Spleen (tissue), 11 donors: ENCODE data around the gene FXYD3. TPM values are rescaled to one million over a fixed set of nuclear protein-coding genes. Genes with fewer than 3 reads are reported as not detected.

Experiments
- DNase-seq: peaks from one replicate; pipeline ENCODE4 v3.0.0-alpha.2; 2020
- H3K27ac ChIP-seq, 8 donors: fragments of 200-600 bp; sonication (generic) in 7 of 8; 1 replicate in 4 of 8; 2 replicates in 4 of 8; pipeline versions ENCODE4 v1.5.0 to v1.8.0; 2016 to 2021; ENCODE audit warnings: inconsistent platforms in 4 of 8, mild to moderate bottlenecking in 4 of 8, moderate library complexity in 1 of 8
- H3K27me3 ChIP-seq, 7 donors: fragments of 200-600 bp; sonication (generic) in 6 of 7; replicated peaks in 1 of 7; 1 replicate in 4 of 7; 2 replicates in 3 of 7; pipeline versions ENCODE4 v1.5.0 to v1.8.0; 2016 to 2021; ENCODE audit warnings: inconsistent platforms in 3 of 7, mild to moderate bottlenecking in 1 of 7
- H3K36me3 ChIP-seq, 6 donors: fragments of 200-600 bp; sonication (generic) in 5 of 6; 1 replicate in 4 of 6; 2 replicates in 2 of 6; pipeline versions ENCODE4 v1.5.0 to v1.8.0; 2016 to 2021; ENCODE audit warnings: inconsistent platforms in 2 of 6
- H3K4me1 ChIP-seq, 6 donors: fragments of 200-600 bp; sonication (generic) in 5 of 6; 1 replicate in 3 of 6; 2 replicates in 3 of 6; pipeline versions ENCODE4 v1.5.0 to v1.8.0; 2016 to 2021; ENCODE audit warnings: inconsistent platforms in 3 of 6
- H3K4me3 ChIP-seq, 8 donors: fragments of 200-600 bp; sonication (generic) in 7 of 8; 1 replicate in 4 of 8; 2 replicates in 4 of 8; pipeline versions ENCODE4 v1.5.0 to v1.8.0; 2016 to 2021; ENCODE audit warnings: inconsistent platforms in 4 of 8, mild to moderate bottlenecking in 4 of 8, moderate library complexity in 2 of 8
- H3K9me3 ChIP-seq, 8 donors: fragments of 200-600 bp; sonication (generic) in 7 of 8; 1 replicate in 4 of 8; 2 replicates in 4 of 8; pipeline versions ENCODE4 v1.5.0 to v1.8.0; 2016 to 2021; ENCODE audit warnings: inconsistent platforms in 4 of 8
- CTCF ChIP-seq, 11 experiments: fragments of 200-600 bp in 7 of 11; fragments of 450-650 bp in 4 of 11; sonication (generic) in 4 of 11; IDR thresholded peaks in 8 of 11; conservative IDR thresholded peaks in 3 of 11; 1 replicate in 7 of 11; 2 replicates in 4 of 11; pipeline versions ENCODE4 v1.4.0 to v1.8.0; 2016 to 2021; ENCODE audit warnings: antibody characterized with exemption in 11 of 11, inconsistent platforms in 4 of 11, mild to moderate bottlenecking in 1 of 11
- POLR2A ChIP-seq, 3 donors: fragments of 450-650 bp; IDR thresholded peaks; one replicate each; pipeline ENCODE4 v1.5.1; 2017; ENCODE audit warnings: antibody characterized with exemption in 3 of 3, mild to moderate bottlenecking in 1 of 3
- POLR2AphosphoS5 ChIP-seq, 3 donors: sonication (generic); formaldehyde crosslinking; IDR thresholded peaks; one replicate each; pipeline ENCODE4 v1.5.1; 2017; ENCODE audit warnings: antibody characterized with exemption in 3 of 3
- WGBS, 5 donors: extraction: QIAGEN DNeasy Blood & Tissue Kit in 3 of 5; methylation state at CpG; one replicate each; pipeline versions ENCODE4 v1.1.5 to v1.1.7; 2013 to 2018; 5-methylcytosine and 5-hydroxymethylcytosine counted together
- intact Hi-C: fragments of 100-400 bp; cut with DNase I; formaldehyde crosslinking; loops from one replicate; pipeline ENCODE4 v1.15.0; 2023; ENCODE audit warnings: low total_unique reads
- polyA plus RNA-seq, 3 donors: library from polyadenylated mRNA; stranded (reverse); fragments of 200-250 nt; gene quantifications; one replicate each; pipeline ENCODE4 v1.2.1, GENCODE V29; 2013
- total RNA-seq, 7 donors: library from RNA; depleted of rRNA in 3 of 7; stranded (reverse); fragments of >200 nt in 3 of 7; fragmentation: NEBNext Ultra II Directional in 4 of 7; extraction: Animal tissue kit (Norgen Biotek cat#: 25700) in 4 of 7; gene quantifications; one replicate each; pipeline versions ENCODE4 v1.1.0 to v1.2.1, GENCODE V29; 2016 to 2021
- donor health status: healthy with polysubstance abuse.
- donor health status: DM: no; HTN: no; CAD: no; lungs with moderate emphysema.
- donor health status: DM: no; HTN: no; CAD: no.
- donor health status: Bipolar disorder and iron deficiency.
- donor health status: healthy.
- donor health status: DM: no; HTN: no; CAD: no.
- donor health status: DM: yes; HTN: yes; CAD: no.

The FXYD3 gene
- total and polyA plus RNA-seq, 10 donors: 0.33 to 1.5 (median 0.70) TPM; not detected in 7

- WGBS, 5 donors: 82 to 91% (median 88%) methylated on average over 17 of the region's 17 CpGs
- DNase-seq: no peak
- H3K27ac ChIP-seq: no peak overlapping the region
- H3K36me3 ChIP-seq: no peaks in the 10 kb centered on the region
- intact Hi-C loops: no loop called here
- H3K9me3 ChIP-seq: no peaks in the 10 kb centered on the region
- TF ChIP-seq CTCF (IDR thresholded peaks at IDR 0.05 in 8 of 11, conservative IDR thresholded peaks at IDR 0.05 in 3 of 11) (no peak), POLR2A (IDR thresholded peaks at IDR 0.05) (no peak), POLR2AphosphoS5 (IDR thresholded peaks at IDR 0.05) (no peak)
- no peak overlapping the region for H3K4me3 ChIP-seq
- H3K27me3 ChIP-seq: no peaks in the 10 kb centered on the region
- peaks cover 0 to 12% (median 0%) of the 10 kb centered on the region in 6 donors for H3K4me1 ChIP-seq
These were observed 38.0 kb upstream of the FXYD3 start for GRCh38 chr19:35077411-35078223.

DNA sequence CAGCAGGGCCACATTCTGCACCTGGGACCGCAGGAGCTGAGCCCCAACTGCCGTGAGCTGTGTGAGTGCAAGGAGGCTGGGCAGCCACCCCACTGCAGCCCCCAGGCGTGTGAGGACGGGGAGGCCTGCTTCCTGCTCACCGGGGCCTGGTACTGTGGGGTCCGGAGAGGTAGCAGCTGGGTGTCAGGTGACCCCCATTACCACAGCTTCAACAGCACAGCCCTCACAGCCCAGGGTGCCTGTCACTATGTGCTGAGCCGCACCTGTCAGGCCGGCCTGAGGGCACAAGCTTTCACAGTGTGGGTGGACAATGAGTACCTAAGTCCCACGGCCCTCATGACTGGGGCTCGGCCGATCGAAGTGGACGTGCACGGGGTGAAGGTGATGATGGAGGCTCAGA lies 35.8 kb upstream of the FXYD3 start:
- Histone ChIP-seq H3K9me3 (no peaks in the 10 kb centered on the region), H3K27ac (no peak overlapping the region), H3K4me3 (no peak overlapping the region), H3K36me3 (no peaks in the 10 kb centered on the region), H3K4me1 (peaks cover 0 to 32% (median 9%) of the 10 kb centered on the region in 6 donors), H3K27me3 (no peaks in the 10 kb centered on the region)
- WGBS, 5 donors: 66 to 87% (median 81%) methylated on average over 5 to 14 of the region's 14 CpGs
- TF ChIP-seq POLR2AphosphoS5 (IDR thresholded peaks at IDR 0.05): no peak
- TF ChIP-seq POLR2A (IDR thresholded peaks at IDR 0.05): no peak
- TF ChIP-seq CTCF (IDR thresholded peaks at IDR 0.05 in 8 of 11, conservative IDR thresholded peaks at IDR 0.05 in 3 of 11): no peak
- DNase-seq: no peak
- intact Hi-C loops: no loop called here

- DNase-seq: no peak
- Histone ChIP-seq H3K4me1 (peaks cover 4 to 34% (median 16%) of the 10 kb centered on the region in 6 donors), H3K9me3 (no peaks in the 10 kb centered on the region), H3K27me3 (no peaks in the 10 kb centered on the region), H3K36me3 (no peaks in the 10 kb centered on the region), H3K27ac (no peak overlapping the region), H3K4me3 (no peak overlapping the region)
- intact Hi-C loops: no loop called here
- WGBS, 5 donors: 83 to 90% (median 87%) methylated on average over 8 to 16 of the region's 16 CpGs
- TF ChIP-seq POLR2AphosphoS5 (IDR thresholded peaks at IDR 0.05): no peak
- TF ChIP-seq CTCF (IDR thresholded peaks at IDR 0.05 in 8 of 11, conservative IDR thresholded peaks at IDR 0.05 in 3 of 11): no peak
- no peak for TF ChIP-seq POLR2A (IDR thresholded peaks at IDR 0.05)
These were observed 34.9 kb upstream of the FXYD3 start for GRCh38 chr19:35080613-35081170.

DNA sequence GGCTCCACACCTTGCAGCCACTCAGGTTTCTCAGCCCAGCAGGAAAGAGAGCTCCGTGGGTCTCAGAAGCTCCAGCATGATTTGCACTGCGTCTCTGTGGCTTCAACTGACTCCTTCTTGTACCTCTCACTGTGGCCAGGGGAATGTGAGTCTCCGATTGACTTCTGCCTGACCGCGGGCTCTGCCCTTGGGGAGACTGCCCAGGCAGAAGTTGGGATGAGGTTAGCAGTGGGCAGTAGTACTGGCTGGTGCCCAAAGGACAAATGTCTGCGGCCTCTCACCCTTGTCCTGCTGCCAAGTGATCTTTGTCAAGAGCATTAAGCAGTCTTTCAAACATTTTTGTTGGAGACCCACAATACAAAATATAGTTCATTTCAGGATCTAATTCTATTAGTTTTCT lies 34.4 kb upstream of the FXYD3 start:
- Histone ChIP-seq H3K9me3 (no peaks in the 10 kb centered on the region), H3K36me3 (no peaks in the 10 kb centered on the region), H3K27ac (no peak overlapping the region), H3K4me3 (no peak overlapping the region), H3K4me1 (peaks cover 4 to 39% (median 20%) of the 10 kb centered on the region in 6 donors), H3K27me3 (no peaks in the 10 kb centered on the region)
- WGBS, 5 donors: 84 to 89% (median 85%) methylated on average over 6 of the region's 6 CpGs
- intact Hi-C loops: no loop called here
- no peak for TF ChIP-seq POLR2AphosphoS5 (IDR thresholded peaks at IDR 0.05)
- no peak for TF ChIP-seq CTCF (IDR thresholded peaks at IDR 0.05 in 8 of 11, conservative IDR thresholded peaks at IDR 0.05 in 3 of 11)
- TF ChIP-seq POLR2A (IDR thresholded peaks at IDR 0.05): no peak
- no peak for DNase-seq
